HG02938 (cell line): ENCODE measurements around the gene FAM193B.
"Not testable (repeated sequence)": the region's sequence is repeated elsewhere in the genome, so short reads cannot be mapped to it uniquely, and the experiment has no call there.

ENCODE experiments used
- ATAC-seq: cut with Tn5 transposase; IDR thresholded peaks from one replicate; pipeline ENCODE4 v1.9.1; 2021; ENCODE audit warnings: mild to moderate bottlenecking, moderate library complexity; ENCODE audit not compliant: unreplicated experiment

FAM193B gene

GRCh38 chr5:177538876-177539275 is 15.5 kb downstream of the FAM193B start:
- ATAC-seq, result no peak

GRCh38 chr5:177537389-177538361 is 16.7 kb downstream of the FAM193B start:
- no peak for ATAC-seq

GRCh38 chr5:177536386-177536785 is 18.0 kb downstream of the FAM193B start:
- no peak for ATAC-seq

GRCh38 chr5:177535125-177535524 is 19.2 kb downstream of the FAM193B start:
- no peak for ATAC-seq

- not testable (repeated sequence) for ATAC-seq
Observed at GRCh38 chr5:177534433-177534832, 19.9 kb downstream of the FAM193B start.

GRCh38 chr5:177531209-177531940 is 23.0 kb downstream of the FAM193B start:
- no peak for ATAC-seq

- ATAC-seq, result no peak
Observed at GRCh38 chr5:177530638-177531037, 23.7 kb downstream of the FAM193B start.

GRCh38 chr5:177529247-177530203 is 24.8 kb downstream of the FAM193B start:
- ATAC-seq, result no peak

GRCh38 chr5:177528631-177529030 is 25.7 kb downstream of the FAM193B start:
- ATAC-seq, result no peak

- no peak for ATAC-seq
Observed at GRCh38 chr5:177527595-177527994, 26.8 kb downstream of the FAM193B start.

- ATAC-seq, result no peak
Observed at GRCh38 chr5:177526791-177527190, 27.6 kb downstream of the FAM193B start.

GRCh38 chr5:177526191-177526590 is 28.2 kb downstream of the FAM193B start:
- no peak for ATAC-seq

- ATAC-seq, result no peak
Observed at GRCh38 chr5:177524941-177525655, 29.3 kb downstream of the FAM193B start.

- ATAC-seq, result no peak
Observed at GRCh38 chr5:177524539-177524900, 29.8 kb downstream of the FAM193B start.

GRCh38 chr5:177523711-177524538 is 30.4 kb downstream of the FAM193B start:
- ATAC-seq, result no peak

- no peak for ATAC-seq
Observed at GRCh38 chr5:177520916-177521513, 33.3 kb downstream of the FAM193B start.

- ATAC-seq, result no peak
Observed at GRCh38 chr5:177520271-177520670, 34.1 kb downstream of the FAM193B start.

GRCh38 chr5:177519463-177520235 is 34.7 kb downstream of the FAM193B start:
- no peak for ATAC-seq
